SJCRH30 (cell line): ENCODE data around the gene ZC3H4. TPM values are rescaled to one million over a fixed set of nuclear protein-coding genes. Genes with fewer than 3 reads are reported as not detected.

ENCODE experiments used
- DNase-seq, 2 experiments: peaks; one replicate each; pipeline ENCODE4 v3.0.0-alpha.2; 2015 to 2020
- H3K27ac ChIP-seq: fragments of 250-450 bp; sonication (Bioruptor Pico); 2 replicates; pipeline ENCODE4 v1.5.1; 2020; ENCODE audit warnings: mild to moderate bottlenecking, moderate library complexity
- H3K27me3 ChIP-seq: fragments of 250-450 bp; sonication (Bioruptor Pico); 2 replicates; pipeline ENCODE4 v1.5.1; 2020; ENCODE audit warnings: mild to moderate bottlenecking, moderate library complexity
- H3K36me3 ChIP-seq: fragments of 250-450 bp; sonication (Bioruptor Pico); 2 replicates; pipeline ENCODE4 v1.5.1; 2020; ENCODE audit warnings: mild to moderate bottlenecking, moderate library complexity
- H3K4me1 ChIP-seq: fragments of 250-450 bp; sonication (Bioruptor Pico); 2 replicates; pipeline ENCODE4 v1.5.1; 2020; ENCODE audit warnings: mild to moderate bottlenecking, moderate library complexity
- H3K4me3 ChIP-seq: fragments of 250-450 bp; sonication (Bioruptor Pico); 2 replicates; pipeline ENCODE4 v1.5.1; 2020; ENCODE audit warnings: mild to moderate bottlenecking, moderate library complexity
- H3K9me3 ChIP-seq: fragments of 250-450 bp; sonication (Bioruptor Pico); replicated peaks from 2 replicates; pipeline ENCODE4 v1.5.1; 2020; ENCODE audit warnings: mild to moderate bottlenecking, moderate library complexity
- total RNA-seq: library from RNA; depleted of rRNA; stranded (reverse); fragments of >200 nt; shearing (Covaris generic); gene quantifications from 2 replicates; pipeline ENCODE4 v1.2.3, GENCODE V29; 2014; rRNA removed

The ZC3H4 gene
- total RNA-seq, 1 experiment from 2014 or later, result 21.2 TPM

- H3K4me1 ChIP-seq, result peaks cover 6% of the 10 kb centered on the region; the same call in 1 of the 2 replicates
- no peak overlapping the region for H3K4me3 ChIP-seq
- no peaks in the 10 kb centered on the region for H3K9me3 ChIP-seq
- no peaks in the 10 kb centered on the region for H3K36me3 ChIP-seq
- no peak overlapping the region for H3K27ac ChIP-seq
- H3K27me3 ChIP-seq, result peaks cover 30% of the 10 kb centered on the region
- DNase-seq, result no peak
Observed at GRCh38 chr19:47023448-47023794, 90.2 kb downstream of the ZC3H4 start.

GRCh38 chr19:47022541-47023447, 90.8 kb downstream of the ZC3H4 start:
- no peak for DNase-seq
- H3K4me1 ChIP-seq, result peaks cover 6% of the 10 kb centered on the region; the same call in 1 of the 2 replicates
- no peaks in the 10 kb centered on the region for H3K36me3 ChIP-seq
- no peaks in the 10 kb centered on the region for H3K9me3 ChIP-seq
- H3K27ac ChIP-seq, result no peak overlapping the region
- peaks cover 29% of the 10 kb centered on the region for H3K27me3 ChIP-seq
- no peak overlapping the region for H3K4me3 ChIP-seq

- peaks cover 29% of the 10 kb centered on the region for H3K27me3 ChIP-seq
- no peak overlapping the region for H3K4me3 ChIP-seq
- no peak overlapping the region for H3K27ac ChIP-seq
- no peaks in the 10 kb centered on the region for H3K36me3 ChIP-seq
- H3K9me3 ChIP-seq, result no peaks in the 10 kb centered on the region
- no peak for DNase-seq
- peaks cover 6% of the 10 kb centered on the region; the same call in 1 of the 2 replicates for H3K4me1 ChIP-seq
Observed at GRCh38 chr19:47022140-47022536, 91.4 kb downstream of the ZC3H4 start.

- H3K27me3 ChIP-seq, result peaks cover 29% of the 10 kb centered on the region
Observed at GRCh38 chr19:47021536-47022139, 91.9 kb downstream of the ZC3H4 start.

GRCh38 chr19:47020992-47021496, 92.5 kb downstream of the ZC3H4 start:
- Histone ChIP-seq H3K9me3 (no peaks in the 10 kb centered on the region), H3K36me3 (no peaks in the 10 kb centered on the region), H3K4me1 (peaks cover 6% of the 10 kb centered on the region; the same call in 1 of the 2 replicates), H3K4me3 (peak overlapping the region; percentile 35), H3K27ac (no peak overlapping the region), H3K27me3 (peaks cover 29% of the 10 kb centered on the region)
- no peak for DNase-seq

More at GRCh38 chr19:47021536-47022139, 91.9 kb downstream of the ZC3H4 start:
- Histone ChIP-seq H3K9me3 (no peaks in the 10 kb centered on the region), H3K36me3 (no peaks in the 10 kb centered on the region), H3K4me3 (no peak overlapping the region; the same call in 1 of the 2 replicates), H3K4me1 (peaks cover 6% of the 10 kb centered on the region; the same call in 1 of the 2 replicates), H3K27ac (no peak overlapping the region)
- no peak for DNase-seq

GRCh38 chr19:47020132-47020805, 93.3 kb downstream of the ZC3H4 start:
- H3K27ac ChIP-seq, result no peak overlapping the region
- no peak overlapping the region for H3K4me3 ChIP-seq
- peaks cover 6% of the 10 kb centered on the region; the same call in 1 of the 2 replicates for H3K4me1 ChIP-seq
- peaks cover 32% of the 10 kb centered on the region for H3K27me3 ChIP-seq
- DNase-seq, result no peak
- no peaks in the 10 kb centered on the region for H3K9me3 ChIP-seq
- H3K36me3 ChIP-seq, result no peaks in the 10 kb centered on the region

GRCh38 chr19:47019431-47020041, 94.0 kb downstream of the ZC3H4 start, which contains the start of gene NPAS1:
Gene NPAS1 (plus strand): TSS chr19:47019837. CDS start chr19:47021048, 1,211 bp downstream.
- Histone ChIP-seq H3K27ac (no peak within 1 kb of the TSS), H3K27me3 (peaks cover 33% of the 10 kb centered on the region), H3K4me3 (no peak within 1 kb of the TSS), H3K36me3 (no peaks in the 10 kb centered on the region), H3K4me1 (peaks cover 6% of the 10 kb centered on the region; the same call in 1 of the 2 replicates), H3K9me3 (no peaks in the 10 kb centered on the region)
- DNase-seq, result no peak

GRCh38 chr19:47018923-47019322, 94.7 kb downstream of the ZC3H4 start:
- H3K27me3 ChIP-seq, result peaks cover 32% of the 10 kb centered on the region
- H3K36me3 ChIP-seq, result no peaks in the 10 kb centered on the region
- no peaks in the 10 kb centered on the region for H3K9me3 ChIP-seq
- no peak overlapping the region for H3K4me3 ChIP-seq
- DNase-seq, result no peak
- no peak overlapping the region for H3K27ac ChIP-seq
- H3K4me1 ChIP-seq, result peaks cover 6% of the 10 kb centered on the region; the same call in 1 of the 2 replicates

Other genes with a start within 250 kb of the ZC3H4 start
- not detected in 2 replicates for gene NPAS1, start 93.9 kb downstream of the ZC3H4 start, total RNA-seq
- gene TMEM160, start 65.2 kb downstream of the ZC3H4 start, total RNA-seq, result 22.6 and 28.8 TPM in 2 replicates
- gene SAE1, start 17.1 kb upstream of the ZC3H4 start, total RNA-seq, result 202 and 219 TPM in 2 replicates
- 1.7 and 2.3 TPM in 2 replicates for gene BBC3, start 117.4 kb upstream of the ZC3H4 start, total RNA-seq
- 7.2 and 10.7 TPM in 2 replicates for gene CCDC9, start 142.7 kb upstream of the ZC3H4 start, total RNA-seq
- gene INAFM1, start 161.1 kb upstream of the ZC3H4 start, total RNA-seq, result 1.4 and 2.4 TPM in 2 replicates
- gene C5AR1, start 196.1 kb upstream of the ZC3H4 start, total RNA-seq, result not detected in 2 replicates
- not detected in 2 replicates for gene C5AR2, start 218.4 kb upstream of the ZC3H4 start, total RNA-seq
- gene DHX34, start 235.5 kb upstream of the ZC3H4 start, total RNA-seq, result 18.9 and 20.3 TPM in 2 replicates